NOMO-1 treated with DMSO at 0.1 percent for 48 hours (cell line): ENCODE data around the gene PNMA1.

ENCODE experiments used
- DNase-seq: peaks from one replicate; lab custom pipeline; 2025; ENCODE audit not compliant: unreplicated experiment; lab: John Stamatoyannopoulos, UW

PNMA1 gene

GRCh38 chr14:73738518-73739173 is 24.5 kb upstream of the PNMA1 start:
- no peak for DNase-seq

GRCh38 chr14:73736842-73737241 is 22.7 kb upstream of the PNMA1 start:
- no peak for DNase-seq

GRCh38 chr14:73732006-73732405 is 17.8 kb upstream of the PNMA1 start:
- no peak for DNase-seq

- DNase-seq, result no peak
Observed at GRCh38 chr14:73731111-73731510, 16.9 kb upstream of the PNMA1 start.

- no peak for DNase-seq
Observed at GRCh38 chr14:73729556-73730265, 15.5 kb upstream of the PNMA1 start.

GRCh38 chr14:73728717-73729330 is 14.6 kb upstream of the PNMA1 start:
- DNase-seq, result peak; percentile 95

GRCh38 chr14:73727166-73727565 is 13.0 kb upstream of the PNMA1 start:
- no peak for DNase-seq

GRCh38 chr14:73726025-73726961 is 12.1 kb upstream of the PNMA1 start:
- no peak for DNase-seq

GRCh38 chr14:73725116-73726024 is 11.2 kb upstream of the PNMA1 start:
- DNase-seq, result no peak

GRCh38 chr14:73724696-73725095 is 10.5 kb upstream of the PNMA1 start:
- DNase-seq, result no peak

GRCh38 chr14:73723797-73724661 is 9.8 kb upstream of the PNMA1 start:
- DNase-seq, result no peak

GRCh38 chr14:73723406-73723796 is 9.2 kb upstream of the PNMA1 start:
- DNase-seq, result no peak

GRCh38 chr14:73722581-73722980 is 8.4 kb upstream of the PNMA1 start:
- DNase-seq, result no peak

- DNase-seq, result no peak
Observed at GRCh38 chr14:73721101-73721821, 7.1 kb upstream of the PNMA1 start.

GRCh38 chr14:73720636-73721035 is 6.5 kb upstream of the PNMA1 start:
- no peak for DNase-seq

GRCh38 chr14:73719791-73720190 is 5.6 kb upstream of the PNMA1 start:
- DNase-seq, result no peak

- DNase-seq, result no peak
Observed at GRCh38 chr14:73719361-73719760, 5.2 kb upstream of the PNMA1 start.

- DNase-seq, result no peak
Observed at GRCh38 chr14:73718418-73719251, 4.5 kb upstream of the PNMA1 start.
